PC-9 (cell line): ENCODE measurements around the gene GAS7. TPM values are rescaled to one million over a fixed set of nuclear protein-coding genes. Genes with fewer than 3 reads are reported as not detected.

Experiments used
- Bru-seq: library from RNA; stranded (reverse); fragments of 400-500 nt; gene quantifications from one replicate; lab custom pipeline; 2021; lab: Mats Ljungman, UMichigan
- BruChase-seq, 2 experiments: library from RNA; stranded (reverse); fragments of 400-500 nt; gene quantifications; one replicate each; lab custom pipeline; 2021; lab: Mats Ljungman, UMichigan
- BruUV-seq: library from RNA; stranded (reverse); fragments of 400-500 nt; replicated peaks from 2 replicates; lab custom pipeline; 2021; lab: Mats Ljungman, UMichigan
- CTCF ChIA-PET: fragments of 300-600 bp; sonication (Branson Sonifier 250); formaldehyde crosslinking; loops from one replicate; lab custom pipeline; 2022; ENCODE audit warnings: antibody characterized with exemption; lab: Charles Lee
- POLR2A ChIA-PET: fragments of 300-600 bp; sonication (Branson Sonifier 250); formaldehyde crosslinking; loops from one replicate; lab custom pipeline; 2022; ENCODE audit warnings: antibody characterized with exemption; ENCODE audit not compliant: unreplicated experiment; lab: Charles Lee
- DNase-seq, 2 experiments: peaks; one replicate each; pipeline versions ENCODE4 v3.0.0 to v3.0.0-alpha.2; 2015 to 2022; ENCODE audit warnings: mixed read lengths in 1 of 2
- H2AFZ ChIP-seq: fragments of 200-600 bp; sonication (generic); 2 replicates; pipeline ENCODE4 v1.8.1; 2017; ENCODE audit warnings: antibody characterized with exemption
- H3F3A ChIP-seq: fragments of 200-600 bp; sonication (generic); 2 replicates; pipeline ENCODE4 v1.8.1; 2017; ENCODE audit warnings: antibody characterized with exemption, mild to moderate bottlenecking, low read depth; ENCODE audit not compliant: insufficient read depth
- H3K27ac ChIP-seq: fragments of 200-600 bp; sonication (generic); 2 replicates; pipeline ENCODE4 v1.6.1; 2016; ENCODE audit warnings: mixed run types
- H3K27me3 ChIP-seq: fragments of 200-600 bp; sonication (generic); 2 replicates; pipeline ENCODE4 v1.6.1; 2016; ENCODE audit warnings: low read depth, mixed run types; ENCODE audit not compliant: insufficient read depth
- H3K36me3 ChIP-seq: fragments of 200-600 bp; sonication (generic); 2 replicates; pipeline ENCODE4 v1.6.1; 2016; ENCODE audit warnings: low read depth, mixed run types
- H3K4me1 ChIP-seq: fragments of 200-600 bp; sonication (generic); replicated peaks from 2 replicates; pipeline ENCODE4 v1.6.1; 2016; ENCODE audit warnings: mixed run types; ENCODE audit not compliant: insufficient read depth
- H3K4me2 ChIP-seq: fragments of 200-600 bp; sonication (generic); 2 replicates; pipeline ENCODE4 v1.6.1; 2017; ENCODE audit warnings: mixed run types
- H3K4me3 ChIP-seq: fragments of 200-600 bp; sonication (generic); 2 replicates; pipeline ENCODE4 v1.6.1; 2016; ENCODE audit warnings: mixed run types
- H3K79me2 ChIP-seq: fragments of 200-600 bp; sonication (generic); 2 replicates; pipeline ENCODE4 v1.6.1; 2017; ENCODE audit warnings: low read depth, mixed run types
- H3K9me2 ChIP-seq: fragments of 200-600 bp; sonication (generic); 2 replicates; pipeline ENCODE4 v1.8.1; 2017; ENCODE audit warnings: mild to moderate bottlenecking; ENCODE audit not compliant: insufficient read depth
- H3K9me3 ChIP-seq: fragments of 200-600 bp; sonication (generic); 2 replicates; pipeline ENCODE4 v1.8.1; 2016; ENCODE audit warnings: low read depth; ENCODE audit not compliant: insufficient read depth
- H4K20me1 ChIP-seq: fragments of 200-600 bp; sonication (generic); 2 replicates; pipeline ENCODE4 v1.8.1; 2017; ENCODE audit not compliant: insufficient read depth
- CTCF ChIP-seq: fragments of 200-600 bp; sonication (generic); conservative IDR thresholded peaks from 2 replicates; pipeline ENCODE4 v1.6.1; 2017; ENCODE audit warnings: mixed run types, antibody characterized with exemption, mild to moderate bottlenecking, moderate library complexity
- EZH2 ChIP-seq: fragments of 200-600 bp; sonication (generic); IDR thresholded peaks from 2 replicates; pipeline ENCODE4 v1.8.0; 2017; ENCODE audit warnings: antibody characterized with exemption, low read depth
- intact Hi-C: fragments of 100-400 bp; cut with micrococcal nuclease; formaldehyde crosslinking; loops from one replicate; pipeline ENCODE4 v1.10.0; 2022; ENCODE audit not compliant: unreplicated experiment
- long read RNA-seq: library from polyadenylated mRNA; stranded (forward); transcript quantifications from one replicate; pipeline ENCODE4 v2.0.0, GENCODE V29; 2022
- total RNA-seq: library from RNA; stranded (reverse); gene quantifications from 2 replicates; pipeline ENCODE4 v1.2.3, GENCODE V29; 2021

The GAS7 gene
- not detected in 2 replicates for total RNA-seq
- percentile 1 among the genes with signal in this experiment for Bru-seq, nascent RNA
- BruChase-seq, experiment 1, labeled RNA remaining after a 2-hour chase, result percentile 0 among the genes with signal in this experiment
- percentile 1 among the genes with signal in this experiment for BruChase-seq, experiment 2, labeled RNA remaining after a 6-hour chase
- long read RNA-seq, result 0 reads

GRCh38 chr17:10198509-10199249 lies at the start of gene GAS7:
Gene GAS7, minus strand, starts transcription at chr17:10198606.
- no peak within 1 kb of the TSS for H3K4me2 ChIP-seq
- intact Hi-C loops, result no loop called here
- DNase-seq, result no peak
- H3K9me3 ChIP-seq, result no peaks in the 10 kb centered on the region
- no peaks in the 10 kb centered on the region for H3K4me1 ChIP-seq
- no peaks in the 10 kb centered on the region for H4K20me1 ChIP-seq
- H3K79me2 ChIP-seq, result no peaks in the 10 kb centered on the region
- no peak for TF ChIP-seq CTCF
- TF ChIP-seq EZH2, result no peak
- ChIA-PET CTCF (no interaction called here), POLR2A (no interaction called here)
- no peak within 1 kb of the TSS for H3K27ac ChIP-seq
- H3K27me3 ChIP-seq, result no peaks in the 10 kb centered on the region
- no peak within 1 kb of the TSS for H3K4me3 ChIP-seq
- no peak within 1 kb of the TSS for H2AFZ ChIP-seq
- no TSS peak for BruUV-seq
- H3K36me3 ChIP-seq, result no peaks in the 10 kb centered on the region
- H3K9me2 ChIP-seq, result no peaks in the 10 kb centered on the region
- no peaks in the 10 kb centered on the region for H3F3A ChIP-seq

GRCh38 chr17:10247810-10248209 lies 49.4 kb upstream of the GAS7 start:
- no peak overlapping the region for H2AFZ ChIP-seq
- no peaks in the 10 kb centered on the region for H3K4me1 ChIP-seq

More at GRCh38 chr17:10247810-10248209, 49.4 kb upstream of the GAS7 start:
- Histone ChIP-seq H3K27me3 (0 out of 2 replicates have a peak, but pooled peaks cover 10% of the 10 kb centered on the region), H3K9me3 (no peaks in the 10 kb centered on the region), H3F3A (no peaks in the 10 kb centered on the region), H3K4me2 (no peak overlapping the region), H3K79me2 (no peaks in the 10 kb centered on the region), H3K9me2 (no peaks in the 10 kb centered on the region), H3K27ac (no peak overlapping the region), H4K20me1 (no peaks in the 10 kb centered on the region), H3K4me3 (no peak overlapping the region), H3K36me3 (no peaks in the 10 kb centered on the region)
- ChIA-PET POLR2A (no interaction called here), CTCF (no interaction called here)
- BruUV-seq, result no TSS peak
- intact Hi-C loops, result no loop called here
- TF ChIP-seq EZH2 (no peak), CTCF (no peak)
- DNase-seq, result no peak
